ENCODE data around the gene IGFN1. TPM values are rescaled to one million over a fixed set of nuclear protein-coding genes. Genes with fewer than 3 reads are reported as not detected.

Gene IGFN1
- total RNA-seq = not detected in 2 replicates

GRCh38 chr1:201190624-201191051, at the start of gene IGFN1:
Gene IGFN1, plus strand, starts transcription at chr1:201190824. Its CDS starts 2,470 bp downstream, at chr1:201193294.
- Mint-ChIP-seq H3K4me3 (ENCODE audit: low read depth) (no peak within 1 kb of the TSS), H3K4me1 (ENCODE audit: low read depth) (peaks cover 5% of the 10 kb centered on the region), H3K27ac (no peak within 1 kb of the TSS), H3K27me3 (ENCODE audit: low read depth) (peaks cover 11% of the 10 kb centered on the region), H3K9me3 (no peaks in the 10 kb centered on the region), H3K36me3 (ENCODE audit: low read depth) (no peaks in the 10 kb centered on the region)
- DNase-seq (ENCODE audit: low spot score) = no peak
- intact Hi-C loops (cut with micrococcal nuclease) = no loop called here

GRCh38 chr1:201140941-201141260, 49.7 kb upstream of the IGFN1 start:
- H3K27me3 Mint-ChIP-seq (ENCODE audit: low read depth) = no peaks in the 10 kb centered on the region
- H3K4me3 Mint-ChIP-seq (ENCODE audit: low read depth) = no peak overlapping the region
- no peak overlapping the region for H3K27ac Mint-ChIP-seq

GRCh38 chr1:201141418-201141817, 49.2 kb upstream of the IGFN1 start:
- Mint-ChIP-seq H3K36me3 (ENCODE audit: low read depth) (peaks cover 19% of the 10 kb centered on the region), H3K27ac (no peak overlapping the region), H3K4me3 (ENCODE audit: low read depth) (no peak overlapping the region), H3K9me3 (no peaks in the 10 kb centered on the region), H3K4me1 (ENCODE audit: low read depth) (no peaks in the 10 kb centered on the region), H3K27me3 (ENCODE audit: low read depth) (no peaks in the 10 kb centered on the region)
- DNase-seq (ENCODE audit: low spot score) = no peak
- intact Hi-C loops (cut with micrococcal nuclease) = no loop called here

More at GRCh38 chr1:201140941-201141260, 49.7 kb upstream of the IGFN1 start:
- DNase-seq (ENCODE audit: low spot score) = no peak
- intact Hi-C loops (cut with micrococcal nuclease) = no loop called here
- Mint-ChIP-seq H3K4me1 (ENCODE audit: low read depth) (no peaks in the 10 kb centered on the region), H3K9me3 (no peaks in the 10 kb centered on the region), H3K36me3 (ENCODE audit: low read depth) (peaks cover 14% of the 10 kb centered on the region)

- peaks cover 22% of the 10 kb centered on the region for H3K36me3 Mint-ChIP-seq (ENCODE audit: low read depth)
- no peak overlapping the region for H3K4me3 Mint-ChIP-seq (ENCODE audit: low read depth)
- no peaks in the 10 kb centered on the region for H3K9me3 Mint-ChIP-seq
- H3K4me1 Mint-ChIP-seq (ENCODE audit: low read depth) = no peaks in the 10 kb centered on the region
- DNase-seq (ENCODE audit: low spot score) = no peak
- H3K27me3 Mint-ChIP-seq (ENCODE audit: low read depth) = no peaks in the 10 kb centered on the region
- intact Hi-C loops (cut with micrococcal nuclease) = no loop called here
- H3K27ac Mint-ChIP-seq = no peak overlapping the region
These were observed 48.4 kb upstream of the IGFN1 start for GRCh38 chr1:201142011-201142848.

GRCh38 chr1:201142849-201143725, 47.5 kb upstream of the IGFN1 start:
- Mint-ChIP-seq H3K4me3 (ENCODE audit: low read depth) (no peak overlapping the region), H3K9me3 (no peaks in the 10 kb centered on the region), H3K27me3 (ENCODE audit: low read depth) (no peaks in the 10 kb centered on the region), H3K36me3 (ENCODE audit: low read depth) (peaks cover 27% of the 10 kb centered on the region), H3K27ac (no peak overlapping the region), H3K4me1 (ENCODE audit: low read depth) (no peaks in the 10 kb centered on the region)
- intact Hi-C loops (cut with micrococcal nuclease) = no loop called here
- DNase-seq (ENCODE audit: low spot score) = no peak

- no peaks in the 10 kb centered on the region for H3K27me3 Mint-ChIP-seq (ENCODE audit: low read depth)
- peaks cover 27% of the 10 kb centered on the region for H3K36me3 Mint-ChIP-seq (ENCODE audit: low read depth)
- no peak overlapping the region for H3K4me3 Mint-ChIP-seq (ENCODE audit: low read depth)
- no peak overlapping the region for H3K27ac Mint-ChIP-seq
- intact Hi-C loops (cut with micrococcal nuclease) = no loop called here
- no peak for DNase-seq (ENCODE audit: low spot score)
- H3K9me3 Mint-ChIP-seq = no peaks in the 10 kb centered on the region
- no peaks in the 10 kb centered on the region for H3K4me1 Mint-ChIP-seq (ENCODE audit: low read depth)
These were observed 46.6 kb upstream of the IGFN1 start for GRCh38 chr1:201143726-201144635.

- Mint-ChIP-seq H3K4me1 (ENCODE audit: low read depth) (no peaks in the 10 kb centered on the region), H3K4me3 (ENCODE audit: low read depth) (no peak overlapping the region), H3K36me3 (ENCODE audit: low read depth) (peaks cover 27% of the 10 kb centered on the region), H3K9me3 (no peaks in the 10 kb centered on the region), H3K27me3 (ENCODE audit: low read depth) (no peaks in the 10 kb centered on the region), H3K27ac (no peak overlapping the region)
- intact Hi-C loops (cut with micrococcal nuclease) = no loop called here
- DNase-seq (ENCODE audit: low spot score) = no peak
These were observed 45.9 kb upstream of the IGFN1 start for GRCh38 chr1:201144701-201145100.

GRCh38 chr1:201145132-201145531, 45.5 kb upstream of the IGFN1 start:
- H3K4me3 Mint-ChIP-seq (ENCODE audit: low read depth) = no peak overlapping the region
- no peak for DNase-seq (ENCODE audit: low spot score)
- no peaks in the 10 kb centered on the region for H3K4me1 Mint-ChIP-seq (ENCODE audit: low read depth)
- no peaks in the 10 kb centered on the region for H3K27me3 Mint-ChIP-seq (ENCODE audit: low read depth)
- no peaks in the 10 kb centered on the region for H3K9me3 Mint-ChIP-seq
- peaks cover 27% of the 10 kb centered on the region for H3K36me3 Mint-ChIP-seq (ENCODE audit: low read depth)
- H3K27ac Mint-ChIP-seq = no peak overlapping the region
- intact Hi-C loops (cut with micrococcal nuclease) = no loop called here

- H3K4me1 Mint-ChIP-seq (ENCODE audit: low read depth) = no peaks in the 10 kb centered on the region
- no peak overlapping the region for H3K4me3 Mint-ChIP-seq (ENCODE audit: low read depth)
- peaks cover 29% of the 10 kb centered on the region for H3K36me3 Mint-ChIP-seq (ENCODE audit: low read depth)
- H3K27ac Mint-ChIP-seq = no peak overlapping the region
- no peak for DNase-seq (ENCODE audit: low spot score)
- no peaks in the 10 kb centered on the region for H3K9me3 Mint-ChIP-seq
- intact Hi-C loops (cut with micrococcal nuclease) = no loop called here
- H3K27me3 Mint-ChIP-seq (ENCODE audit: low read depth) = no peaks in the 10 kb centered on the region
These were observed 44.8 kb upstream of the IGFN1 start for GRCh38 chr1:201145816-201146215.

- Mint-ChIP-seq H3K9me3 (no peaks in the 10 kb centered on the region), H3K36me3 (ENCODE audit: low read depth) (peaks cover 37% of the 10 kb centered on the region), H3K27me3 (ENCODE audit: low read depth) (no peaks in the 10 kb centered on the region), H3K4me3 (ENCODE audit: low read depth) (no peak overlapping the region), H3K27ac (no peak overlapping the region), H3K4me1 (ENCODE audit: low read depth) (no peaks in the 10 kb centered on the region)
- no peak for DNase-seq (ENCODE audit: low spot score)
- intact Hi-C loops (cut with micrococcal nuclease) = no loop called here
These were observed 43.8 kb upstream of the IGFN1 start for GRCh38 chr1:201146626-201147390.

- intact Hi-C loops (cut with micrococcal nuclease) = no loop called here
- no peak overlapping the region for H3K27ac Mint-ChIP-seq
- H3K4me3 Mint-ChIP-seq (ENCODE audit: low read depth) = no peak overlapping the region
- H3K27me3 Mint-ChIP-seq (ENCODE audit: low read depth) = no peaks in the 10 kb centered on the region
- no peaks in the 10 kb centered on the region for H3K9me3 Mint-ChIP-seq
- peaks cover under 1% of the 10 kb centered on the region for H3K4me1 Mint-ChIP-seq (ENCODE audit: low read depth)
- H3K36me3 Mint-ChIP-seq (ENCODE audit: low read depth) = peaks cover 37% of the 10 kb centered on the region
- DNase-seq (ENCODE audit: low spot score) = no peak
These were observed 43.1 kb upstream of the IGFN1 start for GRCh38 chr1:201147396-201148015.

All from activated T-helper 2 cell treated with anti-CD3 and anti-CD28 coated beads, Interferon-gamma antibody, Interleukin-2, Interleukin-4, amounts not matched to agents 10 μg/mL and 5 μg/mL and 100 μg/mL, durations not matched to agents 14 hours and 24 hours and 36 hours (primary cell).